Measurements from ENCODE around the gene TEPSIN. TPM values are rescaled to one million over a fixed set of nuclear protein-coding genes. Genes with fewer than 3 reads are reported as not detected.

The TEPSIN gene
- total RNA-seq, 3 donors from 2014 or later = 42.7 to 52.2 (median 47.4) TPM

GRCh38 chr17:81240761-81241160 lies 1.9 kb upstream of the TEPSIN start:
- ATAC-seq (no peak), DNase-seq (no peak)
- Mint-ChIP-seq H3K4me3 (peak overlapping the region; percentile 95), H3K36me3 (ENCODE audit: insufficient read depth) (peaks cover 2% of the 10 kb centered on the region), H3K9me3 (no peaks in the 10 kb centered on the region), H3K4me1 (ENCODE audit: low read depth) (peaks cover 34% of the 10 kb centered on the region), H3K27me3 (ENCODE audit: low read depth) (no peaks in the 10 kb centered on the region)

- no peaks in the 10 kb centered on the region for H3K27me3 Mint-ChIP-seq (ENCODE audit: low read depth)
- DNase-seq (peak; percentile 39), ATAC-seq (peak; percentile 5)
- H3K9me3 Mint-ChIP-seq = no peaks in the 10 kb centered on the region
- H3K36me3 Mint-ChIP-seq (ENCODE audit: insufficient read depth) = peaks cover 3% of the 10 kb centered on the region
- H3K4me3 Mint-ChIP-seq = peak overlapping the region; percentile 95
- peaks cover 34% of the 10 kb centered on the region for H3K4me1 Mint-ChIP-seq (ENCODE audit: low read depth)
Observed at GRCh38 chr17:81239714-81240555, 1.1 kb upstream of the TEPSIN start.

DNA sequence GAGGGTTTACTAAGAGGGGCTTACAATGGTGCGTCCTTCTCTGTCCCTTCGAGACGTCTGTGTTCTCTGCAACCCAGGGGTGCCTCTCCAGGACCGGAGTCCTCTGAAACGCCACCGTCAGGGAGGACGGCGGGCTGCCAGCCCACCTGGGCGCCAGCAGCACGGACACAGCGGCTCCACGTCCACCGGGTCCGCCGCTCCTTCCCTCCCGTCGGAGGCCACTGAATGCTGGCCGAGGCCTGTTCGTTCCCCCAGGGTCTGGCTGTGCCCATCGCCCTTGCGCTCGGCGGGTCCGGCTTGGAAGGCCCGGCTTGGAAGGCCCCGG lies 403 bp downstream of the TEPSIN start:
- Mint-ChIP-seq H3K4me1 (ENCODE audit: low read depth) (peaks cover 35% of the 10 kb centered on the region), H3K36me3 (ENCODE audit: insufficient read depth) (peaks cover 6% of the 10 kb centered on the region), H3K4me3 (peak overlapping the region; percentile 95), H3K9me3 (no peaks in the 10 kb centered on the region), H3K27me3 (ENCODE audit: low read depth) (no peaks in the 10 kb centered on the region)
- ATAC-seq = no peak
- DNase-seq = no peak

- peak overlapping the region; percentile 95 for H3K4me3 Mint-ChIP-seq
- H3K4me1 Mint-ChIP-seq (ENCODE audit: low read depth) = peaks cover 35% of the 10 kb centered on the region
- no peak for DNase-seq
- no peak for ATAC-seq
- no peaks in the 10 kb centered on the region for H3K9me3 Mint-ChIP-seq
- H3K36me3 Mint-ChIP-seq (ENCODE audit: insufficient read depth) = peaks cover 6% of the 10 kb centered on the region
- H3K27me3 Mint-ChIP-seq (ENCODE audit: low read depth) = no peaks in the 10 kb centered on the region
Observed at GRCh38 chr17:81237591-81238489, 1.0 kb downstream of the TEPSIN start.

GRCh38 chr17:81236784-81237183 lies 2.1 kb downstream of the TEPSIN start:
- Mint-ChIP-seq H3K4me1 (ENCODE audit: low read depth) (peaks cover 30% of the 10 kb centered on the region), H3K4me3 (peak overlapping the region; percentile 95), H3K27me3 (ENCODE audit: low read depth) (no peaks in the 10 kb centered on the region), H3K36me3 (ENCODE audit: insufficient read depth) (peaks cover 6% of the 10 kb centered on the region), H3K9me3 (no peaks in the 10 kb centered on the region)
- DNase-seq (no peak), ATAC-seq (no peak)

- Mint-ChIP-seq H3K9me3 (no peaks in the 10 kb centered on the region), H3K27me3 (ENCODE audit: low read depth) (no peaks in the 10 kb centered on the region), H3K4me3 (peak overlapping the region; percentile 56), H3K4me1 (ENCODE audit: low read depth) (peaks cover 27% of the 10 kb centered on the region), H3K36me3 (ENCODE audit: insufficient read depth) (peaks cover 4% of the 10 kb centered on the region)
- DNase-seq (no peak), ATAC-seq (no peak)
Observed at GRCh38 chr17:81235822-81236740, 2.8 kb downstream of the TEPSIN start.

GRCh38 chr17:81234940-81235821 lies 3.7 kb downstream of the TEPSIN start:
- DNase-seq = no peak
- peak overlapping the region; percentile 37 for H3K4me3 Mint-ChIP-seq
- no peaks in the 10 kb centered on the region for H3K9me3 Mint-ChIP-seq
- ATAC-seq = no peak
- peaks cover 21% of the 10 kb centered on the region for H3K4me1 Mint-ChIP-seq (ENCODE audit: low read depth)
- H3K27me3 Mint-ChIP-seq (ENCODE audit: low read depth) = no peaks in the 10 kb centered on the region
- H3K36me3 Mint-ChIP-seq (ENCODE audit: insufficient read depth) = peaks cover 8% of the 10 kb centered on the region

DNA sequence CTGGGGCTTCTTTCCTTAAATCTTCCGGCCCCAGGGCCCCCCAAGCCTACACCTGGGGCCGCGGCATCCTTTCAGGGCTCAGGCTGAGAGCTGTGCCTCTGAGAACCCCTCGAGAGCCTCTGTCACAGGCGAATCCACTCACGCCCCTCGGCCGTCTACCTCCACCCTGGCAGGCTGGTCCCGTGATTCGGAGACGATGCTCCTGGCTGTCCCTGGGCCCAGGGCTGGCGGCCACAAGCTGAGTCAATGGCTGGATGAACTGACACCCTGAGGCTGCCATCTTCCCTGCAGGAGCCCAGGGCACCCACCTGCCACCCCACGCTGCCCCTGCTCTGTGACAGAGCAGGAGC lies 4.4 kb downstream of the TEPSIN start:
- H3K27me3 Mint-ChIP-seq (ENCODE audit: low read depth) = no peaks in the 10 kb centered on the region
- H3K36me3 Mint-ChIP-seq (ENCODE audit: insufficient read depth) = peaks cover 14% of the 10 kb centered on the region
- peaks cover 20% of the 10 kb centered on the region for H3K4me1 Mint-ChIP-seq (ENCODE audit: low read depth)
- H3K4me3 Mint-ChIP-seq = no peak overlapping the region
- no peaks in the 10 kb centered on the region for H3K9me3 Mint-ChIP-seq
- ATAC-seq = no peak
- DNase-seq = no peak

- peaks cover 14% of the 10 kb centered on the region for H3K36me3 Mint-ChIP-seq (ENCODE audit: insufficient read depth)
- H3K27me3 Mint-ChIP-seq (ENCODE audit: low read depth) = no peaks in the 10 kb centered on the region
- no peak for DNase-seq
- H3K9me3 Mint-ChIP-seq = no peaks in the 10 kb centered on the region
- peaks cover 20% of the 10 kb centered on the region for H3K4me1 Mint-ChIP-seq (ENCODE audit: low read depth)
- ATAC-seq = no peak
- H3K4me3 Mint-ChIP-seq = no peak overlapping the region
Observed at GRCh38 chr17:81233811-81234505, 4.9 kb downstream of the TEPSIN start.

- H3K27me3 Mint-ChIP-seq (ENCODE audit: low read depth) = no peaks in the 10 kb centered on the region
- ATAC-seq (no peak), DNase-seq (no peak)
- peaks cover 16% of the 10 kb centered on the region for H3K36me3 Mint-ChIP-seq (ENCODE audit: insufficient read depth)
- H3K4me1 Mint-ChIP-seq (ENCODE audit: low read depth) = peaks cover 20% of the 10 kb centered on the region
- no peak overlapping the region for H3K4me3 Mint-ChIP-seq
- no peaks in the 10 kb centered on the region for H3K9me3 Mint-ChIP-seq
Observed at GRCh38 chr17:81233316-81233715, 5.5 kb downstream of the TEPSIN start.

- H3K4me3 Mint-ChIP-seq = no peak overlapping the region
- ATAC-seq (no peak), DNase-seq (no peak)
- no peaks in the 10 kb centered on the region for H3K9me3 Mint-ChIP-seq
- peaks cover 18% of the 10 kb centered on the region for H3K36me3 Mint-ChIP-seq (ENCODE audit: insufficient read depth)
- H3K27me3 Mint-ChIP-seq (ENCODE audit: low read depth) = no peaks in the 10 kb centered on the region
- H3K4me1 Mint-ChIP-seq (ENCODE audit: low read depth) = peaks cover 18% of the 10 kb centered on the region
Observed at GRCh38 chr17:81232616-81233241, 6.1 kb downstream of the TEPSIN start.

GRCh38 chr17:81231766-81232581 lies 6.9 kb downstream of the TEPSIN start:
- Mint-ChIP-seq H3K4me1 (ENCODE audit: low read depth) (peaks cover 15% of the 10 kb centered on the region), H3K9me3 (no peaks in the 10 kb centered on the region), H3K4me3 (no peak overlapping the region), H3K27me3 (ENCODE audit: low read depth) (no peaks in the 10 kb centered on the region), H3K36me3 (ENCODE audit: insufficient read depth) (peaks cover 18% of the 10 kb centered on the region)
- DNase-seq (no peak), ATAC-seq (no peak)
